Measurements from ENCODE around the gene GAS7.

DNA sequence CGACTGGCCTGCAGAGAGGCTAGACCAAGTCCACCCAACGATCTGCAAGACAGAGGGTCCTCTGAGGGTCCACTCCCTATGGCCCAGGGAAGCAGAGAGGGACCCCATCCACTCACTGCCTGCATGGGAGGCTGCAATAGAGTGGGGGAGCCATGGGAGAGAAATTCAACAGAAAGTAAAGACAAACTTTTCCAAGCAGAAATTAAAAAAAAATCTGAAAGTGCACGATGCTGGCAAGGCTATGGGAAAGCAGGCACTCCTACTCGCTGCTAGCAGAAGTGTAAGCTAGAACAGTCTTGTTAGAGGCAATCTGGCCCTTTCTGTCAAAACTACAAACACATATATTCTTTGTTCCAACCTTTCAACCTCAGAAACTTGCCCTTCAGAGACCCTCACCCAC lies 85.4 kb downstream of the GAS7 start:
- TF ChIP-seq, protein P1, sequence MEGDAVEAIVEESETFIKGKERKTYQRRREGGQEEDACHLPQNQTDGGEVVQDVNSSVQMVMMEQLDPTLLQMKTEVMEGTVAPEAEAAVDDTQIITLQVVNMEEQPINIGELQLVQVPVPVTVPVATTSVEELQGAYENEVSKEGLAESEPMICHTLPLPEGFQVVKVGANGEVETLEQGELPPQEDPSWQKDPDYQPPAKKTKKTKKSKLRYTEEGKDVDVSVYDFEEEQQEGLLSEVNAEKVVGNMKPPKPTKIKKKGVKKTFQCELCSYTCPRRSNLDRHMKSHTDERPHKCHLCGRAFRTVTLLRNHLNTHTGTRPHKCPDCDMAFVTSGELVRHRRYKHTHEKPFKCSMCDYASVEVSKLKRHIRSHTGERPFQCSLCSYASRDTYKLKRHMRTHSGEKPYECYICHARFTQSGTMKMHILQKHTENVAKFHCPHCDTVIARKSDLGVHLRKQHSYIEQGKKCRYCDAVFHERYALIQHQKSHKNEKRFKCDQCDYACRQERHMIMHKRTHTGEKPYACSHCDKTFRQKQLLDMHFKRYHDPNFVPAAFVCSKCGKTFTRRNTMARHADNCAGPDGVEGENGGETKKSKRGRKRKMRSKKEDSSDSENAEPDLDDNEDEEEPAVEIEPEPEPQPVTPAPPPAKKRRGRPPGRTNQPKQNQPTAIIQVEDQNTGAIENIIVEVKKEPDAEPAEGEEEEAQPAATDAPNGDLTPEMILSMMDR (IDR thresholded peaks at IDR 0.05), result no peak
- TF ChIP-seq EP300 (IDR thresholded peaks at IDR 0.05), result no peak
